ENCODE measurements around the gene BPTF. TPM values are rescaled to one million over a fixed set of nuclear protein-coding genes. Genes with fewer than 3 reads are reported as not detected.

The BPTF gene
- total and polyA plus RNA-seq, 2 of the 13 experiments (the other 11 are each of a cell fraction or from before 2014, with no cell fraction given), result 43.5 to 66.1 TPM

GRCh38 chr17:67853703-67854102 lies 28.4 kb downstream of the BPTF start:
- no peak for FAIRE-seq
- Histone ChIP-seq H3K4me1 (ENCODE audit: insufficient read depth, low read length) (peaks cover 25% of the 10 kb centered on the region), H4K20me1 (ENCODE audit: insufficient read depth, low read length) (peaks cover 22% of the 10 kb centered on the region), H3K27ac (ENCODE audit: extremely low read length, insufficient read depth, low read length) (no peak overlapping the region), H3K9ac (ENCODE audit: insufficient read depth, low read depth, low read length) (no peak overlapping the region), H3K9me3 (ENCODE audit: low read length) (peaks cover 9% of the 10 kb centered on the region; the same call in 1 of the 2 replicates), H3K36me3 (replicated peaks in 1 of 2; ENCODE audit: control insufficient read depth in 1 of 2, insufficient read depth in 2 of 2, low read length in 2 of 2) (peaks cover 13 to 32% of the 10 kb centered on the region in 2 experiments), H3K79me2 (ENCODE audit: insufficient read depth, low read length) (peaks cover 90% of the 10 kb centered on the region), H2AFZ (ENCODE audit: low read length) (no peak overlapping the region), H3K4me2 (ENCODE audit: low read depth, low read length) (no peak overlapping the region), H3K4me3 (replicated peaks in 1 of 3; ENCODE audit: insufficient read depth in 1 of 3, low read depth in 2 of 3, low read length in 3 of 3) (no peak overlapping the region), H3K27me3 (ENCODE audit: control insufficient read depth in 1 of 2, insufficient read depth in 2 of 2, low read length in 2 of 2) (no peaks in the 10 kb centered on the region)
- intact Hi-C loops (cut with micrococcal nuclease; ENCODE audit: unreplicated experiment), result no loop called here
- ChIA-PET CTCF (ENCODE audit: low intra/inter-chr PET ratio, low total read pairs) (no interaction called here), POLR2A (no interaction called here)
- no peak for DNase-seq (ENCODE audit: low spot score)
- TF ChIP-seq, protein P1, sequence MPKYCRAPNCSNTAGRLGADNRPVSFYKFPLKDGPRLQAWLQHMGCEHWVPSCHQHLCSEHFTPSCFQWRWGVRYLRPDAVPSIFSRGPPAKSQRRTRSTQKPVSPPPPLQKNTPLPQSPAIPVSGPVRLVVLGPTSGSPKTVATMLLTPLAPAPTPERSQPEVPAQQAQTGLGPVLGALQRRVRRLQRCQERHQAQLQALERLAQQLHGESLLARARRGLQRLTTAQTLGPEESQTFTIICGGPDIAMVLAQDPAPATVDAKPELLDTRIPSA (CRISPR knock-in tag; IDR thresholded peaks at IDR 0.05; ENCODE audit: borderline replicate concordance), result no peak
- peak; percentile 85 for TF ChIP-seq ATF7 (IDR thresholded peaks at IDR 0.05)
- TF ChIP-seq ATF7 (CRISPR knock-in tag; IDR thresholded peaks at IDR 0.05), result no peak
- no peak for TF ChIP-seq ZNF543 (CRISPR knock-in tag; IDR thresholded peaks at IDR 0.05)
- ATAC-seq, result no peak
- in situ Hi-C loops (cut with HindIII; ENCODE audit: extremely low pct_ligation_motif_present, low pct_unique_long_range_greater_than_20kb), result no loop called here
- 97% methylated on average over 8 of the region's 8 CpGs for WGBS (ENCODE audit: low lambda C conversion rate)
- no TSS peak for BruUV-seq (replicated peaks)

DNA sequence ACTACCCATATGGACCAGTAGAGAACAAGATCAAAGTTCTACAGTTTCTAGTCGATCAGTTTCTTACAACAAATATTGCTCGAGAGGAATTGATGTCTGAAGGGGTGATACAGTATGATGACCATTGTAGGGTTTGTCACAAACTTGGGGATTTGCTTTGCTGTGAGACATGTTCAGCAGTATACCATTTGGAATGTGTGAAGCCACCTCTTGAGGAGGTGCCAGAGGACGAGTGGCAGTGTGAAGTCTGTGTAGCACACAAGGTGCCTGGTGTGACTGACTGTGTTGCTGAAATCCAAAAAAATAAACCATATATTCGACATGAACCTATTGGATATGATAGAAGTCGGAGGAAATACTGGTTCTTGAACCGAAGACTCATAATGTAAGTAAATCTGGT lies 29.1 kb downstream of the BPTF start:
- in situ Hi-C loops (cut with HindIII; ENCODE audit: extremely low pct_ligation_motif_present, low pct_unique_long_range_greater_than_20kb) (no loop called here), intact Hi-C loops (cut with micrococcal nuclease; ENCODE audit: unreplicated experiment) (no loop called here)
- Histone ChIP-seq H3K4me1 (ENCODE audit: insufficient read depth, low read length) (peaks cover 25% of the 10 kb centered on the region), H3K4me3 (replicated peaks in 1 of 3; ENCODE audit: insufficient read depth in 1 of 3, low read depth in 2 of 3, low read length in 3 of 3) (no peak overlapping the region), H3K4me2 (ENCODE audit: low read depth, low read length) (no peak overlapping the region), H3K36me3 (replicated peaks in 1 of 2; ENCODE audit: control insufficient read depth in 1 of 2, insufficient read depth in 2 of 2, low read length in 2 of 2) (peaks cover 13 to 32% of the 10 kb centered on the region in 2 experiments), H2AFZ (ENCODE audit: low read length) (no peak overlapping the region), H3K27me3 (ENCODE audit: control insufficient read depth in 1 of 2, insufficient read depth in 2 of 2, low read length in 2 of 2) (no peaks in the 10 kb centered on the region), H4K20me1 (ENCODE audit: insufficient read depth, low read length) (peaks cover 22% of the 10 kb centered on the region), H3K27ac (ENCODE audit: extremely low read length, insufficient read depth, low read length) (no peak overlapping the region), H3K79me2 (ENCODE audit: insufficient read depth, low read length) (peaks cover 90% of the 10 kb centered on the region), H3K9me3 (ENCODE audit: low read length) (peaks cover 5% of the 10 kb centered on the region; the same call in 1 of the 2 replicates), H3K9ac (ENCODE audit: insufficient read depth, low read depth, low read length) (no peak overlapping the region)
- POLR2A ChIA-PET, result no interaction called here
- FAIRE-seq, result no peak
- CTCF ChIA-PET (ENCODE audit: low intra/inter-chr PET ratio, low total read pairs), result no interaction called here
- no peak for DNase-seq (ENCODE audit: low spot score)
- no TSS peak for BruUV-seq (replicated peaks)
- 96% methylated on average over 6 of the region's 6 CpGs for WGBS (ENCODE audit: low lambda C conversion rate)
- no peak for ATAC-seq
- TF ChIP-seq SRSF9 (IDR thresholded peaks at IDR 0.05; ENCODE audit: borderline replicate concordance, insufficient read depth, low read depth, low read length, poor library complexity, severe bottlenecking) (no peak), ZNF34 (CRISPR knock-in tag; IDR thresholded peaks at IDR 0.05; ENCODE audit: borderline replicate concordance) (no peak), ZSCAN30 (CRISPR knock-in tag; IDR thresholded peaks at IDR 0.05) (no peak), SP5 (CRISPR knock-in tag; IDR thresholded peaks at IDR 0.05; ENCODE audit: borderline replicate concordance, low read depth) (no peak), ZHX2 (IDR thresholded peaks at IDR 0.05; ENCODE audit: low read depth) (no peak), ZHX2 (CRISPR knock-in tag; IDR thresholded peaks at IDR 0.05; ENCODE audit: borderline replicate concordance) (no peak), TFE3 (CRISPR knock-in tag; IDR thresholded peaks at IDR 0.05) (no peak)

All from HepG2 (cell line).